Endodermal cell (in vitro differentiated cells): ENCODE results near the gene TECTA. TPM values are rescaled to one million over a fixed set of nuclear protein-coding genes. Genes with fewer than 3 reads are reported as not detected.

Experiments
- DNase-seq: peaks from one replicate; pipeline ENCODE4 v3.0.0-alpha.2; 2017
- H3K27ac ChIP-seq: 2 replicates; pipeline ENCODE4 v1.5.1; 2013; ENCODE audit warnings: mild to moderate bottlenecking, low read depth, low read length, moderate library complexity
- H3K27me3 ChIP-seq: 2 replicates; pipeline ENCODE4 v1.6.1; 2013; ENCODE audit warnings: mild to moderate bottlenecking, low read length, moderate library complexity; ENCODE audit not compliant: insufficient read depth, control insufficient read depth, poor library complexity, severe bottlenecking
- H3K36me3 ChIP-seq: 2 replicates; pipeline ENCODE4 v1.7.0; 2013; ENCODE audit warnings: mild to moderate bottlenecking, low read length, moderate library complexity; ENCODE audit not compliant: control insufficient read depth, insufficient read depth
- H3K4me1 ChIP-seq: one replicate; pipeline ENCODE4 v1.7.0; 2013; ENCODE audit warnings: low read length; ENCODE audit not compliant: control insufficient read depth, insufficient read depth
- H3K4me3 ChIP-seq: 2 replicates; pipeline ENCODE4 v1.5.1; 2013; ENCODE audit warnings: mild to moderate bottlenecking, low read length, moderate library complexity
- H3K9ac ChIP-seq: 2 replicates; pipeline ENCODE4 v1.6.1; 2013; ENCODE audit warnings: mild to moderate bottlenecking, low read length, moderate library complexity; ENCODE audit not compliant: poor library complexity, severe bottlenecking; ENCODE audit errors: extremely low read depth
- H3K9me3 ChIP-seq: 2 replicates; pipeline ENCODE4 v1.6.1; 2013; ENCODE audit warnings: mild to moderate bottlenecking, low read length, moderate library complexity; ENCODE audit not compliant: control insufficient read depth
- H3K27ac Mint-ChIP-seq: 2 replicates; pipeline ENCODE4 v1.8.0; 2020; ENCODE audit warnings: mixed read lengths
- H3K27me3 Mint-ChIP-seq: 2 replicates; pipeline ENCODE4 v1.8.0; 2021; ENCODE audit warnings: mild to moderate bottlenecking, mixed read lengths; ENCODE audit not compliant: insufficient read depth
- H3K36me3 Mint-ChIP-seq: 2 replicates; pipeline ENCODE4 v1.8.0; 2020; ENCODE audit warnings: low read depth, mixed read lengths
- H3K4me1 Mint-ChIP-seq: 2 replicates; pipeline ENCODE4 v1.8.0; 2020; ENCODE audit warnings: mixed read lengths
- H3K4me3 Mint-ChIP-seq: 2 replicates; pipeline ENCODE4 v1.8.0; 2020; ENCODE audit warnings: mild to moderate bottlenecking, moderate library complexity, mixed read lengths
- H3K9me3 Mint-ChIP-seq: 2 replicates; pipeline ENCODE4 v1.8.0; 2020; ENCODE audit warnings: mild to moderate bottlenecking, mixed read lengths
- WGBS, 2 experiments: methylation state at CpG; one replicate each; pipeline versions ENCODE4 v1.1.5 to v1.1.7; 2013; ENCODE audit warnings: missing lambda C conversion rate in 2 of 2, mixed read lengths in 1 of 2; ENCODE audit not compliant: insufficient coverage in 1 of 2, insufficient read length in 1 of 2; 5-methylcytosine and 5-hydroxymethylcytosine counted together
- total RNA-seq, 2 donors: library from RNA; stranded (reverse); fragmentation: NEBNext Ultra II Directional in 1 of 2; extraction: Animal tissue kit (Norgen Biotek cat#: 25700) in 1 of 2; gene quantifications; 2 replicates in 1 of 2; 3 replicates in 1 of 2; pipeline ENCODE4 v1.2.1, GENCODE V29; 2021
- TF ChIP-seq, protein P1 (sequence below): fragments of 200-600 bp; sonication (generic); conservative IDR thresholded peaks from 2 replicates; pipeline ENCODE4 v1.5.0; 2021; ENCODE audit warnings: antibody characterized with exemption, mild to moderate bottlenecking

The TECTA gene
- total RNA-seq, 2 donors from 2014 or later = 1.4 to 2.2 TPM

DNA sequence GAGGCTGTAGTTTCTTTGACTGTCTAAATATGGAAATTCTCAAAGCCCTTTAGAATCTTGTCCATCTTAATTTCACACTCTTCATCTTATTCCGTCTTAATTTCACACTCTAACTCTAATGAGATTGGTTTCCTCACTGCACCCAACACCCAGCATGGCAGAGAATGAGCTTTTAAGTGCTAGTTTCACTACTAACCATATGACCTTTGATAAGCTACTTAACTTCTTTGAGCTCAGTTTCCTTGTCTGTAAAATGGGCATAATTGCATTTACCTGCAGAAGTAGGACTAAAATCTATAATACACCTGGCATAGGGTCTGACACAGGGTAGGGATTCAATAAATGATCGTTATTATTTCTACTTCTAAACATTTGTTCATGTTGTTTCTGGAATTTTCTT, 46.8 kb upstream of the TECTA start:
- Histone ChIP-seq H3K9me3 (peaks cover 6% of the 10 kb centered on the region), H3K4me3 (no peak overlapping the region), H3K9ac (no peak overlapping the region), H3K27ac (no peak overlapping the region), H3K27me3 (no peaks in the 10 kb centered on the region), H3K36me3 (peaks cover 60% of the 10 kb centered on the region), H3K4me1 (peaks cover 8% of the 10 kb centered on the region)
- TF ChIP-seq, protein P1, sequence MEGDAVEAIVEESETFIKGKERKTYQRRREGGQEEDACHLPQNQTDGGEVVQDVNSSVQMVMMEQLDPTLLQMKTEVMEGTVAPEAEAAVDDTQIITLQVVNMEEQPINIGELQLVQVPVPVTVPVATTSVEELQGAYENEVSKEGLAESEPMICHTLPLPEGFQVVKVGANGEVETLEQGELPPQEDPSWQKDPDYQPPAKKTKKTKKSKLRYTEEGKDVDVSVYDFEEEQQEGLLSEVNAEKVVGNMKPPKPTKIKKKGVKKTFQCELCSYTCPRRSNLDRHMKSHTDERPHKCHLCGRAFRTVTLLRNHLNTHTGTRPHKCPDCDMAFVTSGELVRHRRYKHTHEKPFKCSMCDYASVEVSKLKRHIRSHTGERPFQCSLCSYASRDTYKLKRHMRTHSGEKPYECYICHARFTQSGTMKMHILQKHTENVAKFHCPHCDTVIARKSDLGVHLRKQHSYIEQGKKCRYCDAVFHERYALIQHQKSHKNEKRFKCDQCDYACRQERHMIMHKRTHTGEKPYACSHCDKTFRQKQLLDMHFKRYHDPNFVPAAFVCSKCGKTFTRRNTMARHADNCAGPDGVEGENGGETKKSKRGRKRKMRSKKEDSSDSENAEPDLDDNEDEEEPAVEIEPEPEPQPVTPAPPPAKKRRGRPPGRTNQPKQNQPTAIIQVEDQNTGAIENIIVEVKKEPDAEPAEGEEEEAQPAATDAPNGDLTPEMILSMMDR = no peak
- no peaks in the 10 kb centered on the region for H3K9me3 Mint-ChIP-seq
- DNase-seq = no peak
- H3K27me3 Mint-ChIP-seq = no peaks in the 10 kb centered on the region
- H3K4me3 Mint-ChIP-seq = no peak overlapping the region
- H3K4me1 Mint-ChIP-seq = peaks cover 14% of the 10 kb centered on the region
- WGBS, 2 experiments = 98 to 100% methylated on average over 1 to 2 of the region's 2 CpGs
- H3K36me3 Mint-ChIP-seq = peaks cover 46% of the 10 kb centered on the region
- H3K27ac Mint-ChIP-seq = no peak overlapping the region

DNA sequence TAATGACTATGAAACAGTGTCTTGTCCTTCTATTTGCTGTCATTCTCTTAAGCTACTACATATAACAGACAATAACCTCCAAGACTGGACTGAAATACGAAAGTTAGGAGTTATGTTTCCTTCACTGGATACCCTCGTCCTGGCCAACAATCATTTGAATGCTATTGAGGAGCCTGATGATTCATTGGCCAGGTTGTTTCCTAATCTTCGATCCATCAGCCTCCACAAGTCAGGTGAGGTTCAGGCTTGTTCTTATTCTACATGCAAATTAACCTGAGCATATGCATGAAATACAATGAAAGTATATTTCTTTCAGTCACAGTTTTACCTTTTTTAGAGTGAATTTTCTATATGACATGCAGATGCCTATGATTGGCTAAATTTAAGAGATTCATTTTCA, 46.0 kb upstream of the TECTA start:
- H3K9me3 ChIP-seq = peaks cover 6% of the 10 kb centered on the region
- no peak overlapping the region for H3K27ac ChIP-seq
- no peak for DNase-seq
- peaks cover 65% of the 10 kb centered on the region for H3K36me3 ChIP-seq
- TF ChIP-seq, protein P1 = no peak
- no peak overlapping the region for H3K4me3 ChIP-seq
- H3K27ac Mint-ChIP-seq = no peak overlapping the region
- peaks cover 11% of the 10 kb centered on the region for H3K4me1 Mint-ChIP-seq
- H3K27me3 ChIP-seq = no peaks in the 10 kb centered on the region
- no peak overlapping the region for H3K4me3 Mint-ChIP-seq
- WGBS, 2 experiments = 96 to 100% methylated on average over 2 to 3 of the region's 3 CpGs
- H3K9me3 Mint-ChIP-seq = no peaks in the 10 kb centered on the region
- no peak overlapping the region for H3K9ac ChIP-seq
- H3K27me3 Mint-ChIP-seq = no peaks in the 10 kb centered on the region
- H3K36me3 Mint-ChIP-seq = peaks cover 50% of the 10 kb centered on the region
- peaks cover 5% of the 10 kb centered on the region for H3K4me1 ChIP-seq

DNA sequence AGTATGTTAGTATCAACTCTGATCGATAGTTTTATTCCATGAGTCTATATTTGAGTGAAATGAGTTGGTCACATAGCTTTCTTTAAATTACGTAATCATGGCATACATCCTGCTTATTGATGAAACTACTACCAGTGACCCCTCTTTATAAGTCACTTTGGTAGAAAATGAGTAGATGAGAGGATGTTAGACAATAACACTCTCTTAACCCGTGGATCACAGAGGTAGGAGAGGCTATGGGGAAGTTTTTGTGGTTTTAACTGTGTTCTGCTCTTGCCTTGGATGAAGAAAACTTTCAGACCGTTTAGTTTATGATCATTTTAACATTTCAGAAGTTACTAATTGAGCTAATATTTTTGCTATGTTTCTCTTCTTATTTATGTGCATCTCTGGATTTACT, 43.1 kb upstream of the TECTA start:
- WGBS, 2 experiments = 98 to 100% methylated on average over 1 to 3 of the region's 4 CpGs
- TF ChIP-seq, protein P1 = no peak

More for the DNA sequence above, 43.1 kb upstream of the TECTA start:
- Mint-ChIP-seq H3K4me3 (no peak overlapping the region), H3K4me1 (peaks cover 9% of the 10 kb centered on the region), H3K27me3 (no peaks in the 10 kb centered on the region), H3K36me3 (peaks cover 50% of the 10 kb centered on the region), H3K9me3 (no peaks in the 10 kb centered on the region), H3K27ac (no peak overlapping the region)
- DNase-seq = no peak
- Histone ChIP-seq H3K4me3 (no peak overlapping the region), H3K9me3 (no peaks in the 10 kb centered on the region), H3K4me1 (peaks cover 5% of the 10 kb centered on the region), H3K9ac (no peak overlapping the region), H3K36me3 (peaks cover 79% of the 10 kb centered on the region), H3K27me3 (no peaks in the 10 kb centered on the region), H3K27ac (no peak overlapping the region)
